Activated CD4-positive, alpha-beta T cell treated with anti-CD3 and anti-CD28 coated beads, Interleukin-2, amount 10 ng/mL, durations not matched to agents 7 days and 5 days (primary cell): ENCODE data around the gene PADI6. TPM values are rescaled to one million over a fixed set of nuclear protein-coding genes. Genes with fewer than 3 reads are reported as not detected.

Source experiments
- CTCF ChIA-PET: fragments of 350-600 bp; sonication (Branson Sonifier 250); formaldehyde crosslinking; loops from one replicate; lab custom pipeline; 2021; ENCODE audit warnings: antibody characterized with exemption; lab: Charles Lee
- POLR2A ChIA-PET: fragments of 350-600 bp; sonication (Branson Sonifier 250); formaldehyde crosslinking; loops from one replicate; lab custom pipeline; 2021; ENCODE audit warnings: antibody characterized with exemption; lab: Charles Lee
- DNase-seq: peaks from one replicate; pipeline ENCODE4 v3.0.0-alpha.2; 2020
- H3K27ac Mint-ChIP-seq: one replicate; pipeline ENCODE4 v1.8.0; 2021; ENCODE audit warnings: mild to moderate bottlenecking, moderate library complexity, mixed read lengths
- H3K27me3 Mint-ChIP-seq: one replicate; pipeline ENCODE4 v1.8.0; 2021; ENCODE audit warnings: mixed read lengths
- H3K36me3 Mint-ChIP-seq: one replicate; pipeline ENCODE4 v1.8.0; 2021; ENCODE audit warnings: low read depth, mixed read lengths
- H3K4me1 Mint-ChIP-seq: one replicate; pipeline ENCODE4 v1.8.0; 2021; ENCODE audit warnings: mixed read lengths
- H3K4me3 Mint-ChIP-seq: one replicate; pipeline ENCODE4 v1.8.0; 2021; ENCODE audit warnings: mild to moderate bottlenecking, moderate library complexity, mixed read lengths
- H3K9me3 Mint-ChIP-seq: one replicate; pipeline ENCODE4 v1.8.0; 2021; ENCODE audit warnings: mixed read lengths
- total RNA-seq, 2 experiments: library from RNA; stranded (reverse); gene quantifications; one replicate each; pipeline ENCODE4 v1.2.3, GENCODE V29; 2021

PADI6 gene
- total RNA-seq, 2 experiments from 2014 or later, result 0.10 TPM

GRCh38 chr1:17416389-17416788, 44.4 kb downstream of the PADI6 start:
- peak overlapping the region; percentile 36 for H3K27ac Mint-ChIP-seq
- H3K36me3 Mint-ChIP-seq, result peaks cover 65% of the 10 kb centered on the region
- DNase-seq, result no peak
- H3K4me1 Mint-ChIP-seq, result peaks cover 5% of the 10 kb centered on the region
- H3K4me3 Mint-ChIP-seq, result no peak overlapping the region
- H3K27me3 Mint-ChIP-seq, result no peaks in the 10 kb centered on the region
- CTCF ChIA-PET, result no interaction called here
- H3K9me3 Mint-ChIP-seq, result no peaks in the 10 kb centered on the region
- POLR2A ChIA-PET, result no interaction called here

GRCh38 chr1:17419626-17420328, 47.8 kb downstream of the PADI6 start:
- Mint-ChIP-seq H3K27me3 (no peaks in the 10 kb centered on the region), H3K36me3 (peaks cover 79% of the 10 kb centered on the region), H3K27ac (no peak overlapping the region), H3K4me1 (peaks cover 8% of the 10 kb centered on the region), H3K9me3 (no peaks in the 10 kb centered on the region), H3K4me3 (no peak overlapping the region)
- POLR2A ChIA-PET, result no interaction called here
- CTCF ChIA-PET, result interaction anchor here (0.7 kb wide), 1 partner anchor 10 kb away, joined by 3 read pairs; no protein-coding TSS in a partner anchor
- peak; percentile 59 for DNase-seq

- DNase-seq, result no peak
- no peaks in the 10 kb centered on the region for H3K9me3 Mint-ChIP-seq
- no peak overlapping the region for H3K27ac Mint-ChIP-seq
- peaks cover 8% of the 10 kb centered on the region for H3K4me1 Mint-ChIP-seq
- peaks cover 82% of the 10 kb centered on the region for H3K36me3 Mint-ChIP-seq
- CTCF ChIA-PET, result no interaction called here
- H3K4me3 Mint-ChIP-seq, result no peak overlapping the region
- no peaks in the 10 kb centered on the region for H3K27me3 Mint-ChIP-seq
- POLR2A ChIA-PET, result no interaction called here
Measured at GRCh38 chr1:17420391-17420918, 48.5 kb downstream of the PADI6 start.

GRCh38 chr1:17422461-17422860, 50.5 kb downstream of the PADI6 start:
- Mint-ChIP-seq H3K27ac (no peak overlapping the region), H3K4me1 (peaks cover 8% of the 10 kb centered on the region), H3K27me3 (no peaks in the 10 kb centered on the region), H3K36me3 (peaks cover 78% of the 10 kb centered on the region), H3K4me3 (no peak overlapping the region), H3K9me3 (no peaks in the 10 kb centered on the region)
- POLR2A ChIA-PET, result no interaction called here
- no peak for DNase-seq
- CTCF ChIA-PET, result no interaction called here

GRCh38 chr1:17423781-17424245, 51.8 kb downstream of the PADI6 start:
- Mint-ChIP-seq H3K4me1 (peaks cover 11% of the 10 kb centered on the region), H3K27me3 (no peaks in the 10 kb centered on the region), H3K27ac (no peak overlapping the region), H3K4me3 (no peak overlapping the region), H3K9me3 (no peaks in the 10 kb centered on the region), H3K36me3 (peaks cover 69% of the 10 kb centered on the region)
- ChIA-PET POLR2A (no interaction called here), CTCF (no interaction called here)
- no peak for DNase-seq

GRCh38 chr1:17425806-17426600, 54.0 kb downstream of the PADI6 start:
- Mint-ChIP-seq H3K27me3 (no peaks in the 10 kb centered on the region), H3K9me3 (no peaks in the 10 kb centered on the region), H3K36me3 (peaks cover 60% of the 10 kb centered on the region), H3K27ac (no peak overlapping the region), H3K4me3 (no peak overlapping the region), H3K4me1 (peaks cover 9% of the 10 kb centered on the region)
- CTCF ChIA-PET, result interaction anchor here (1.6 kb wide), 1 partner anchor 13 kb away, joined by 5 read pairs; the partner anchor contains the start of gene RCC2
- DNase-seq, result no peak
- POLR2A ChIA-PET, result no interaction called here

GRCh38 chr1:17427696-17428660, 56.0 kb downstream of the PADI6 start:
- no peak overlapping the region for H3K4me3 Mint-ChIP-seq
- no peaks in the 10 kb centered on the region for H3K27me3 Mint-ChIP-seq
- peaks cover 9% of the 10 kb centered on the region for H3K4me1 Mint-ChIP-seq
- no peaks in the 10 kb centered on the region for H3K9me3 Mint-ChIP-seq
- no peak overlapping the region for H3K27ac Mint-ChIP-seq
- POLR2A ChIA-PET, result interaction anchor here (0.5 kb wide), 1 partner anchor 36 kb away, joined by 7 read pairs; no protein-coding TSS in a partner anchor
- CTCF ChIA-PET, result no interaction called here
- DNase-seq, result no peak
- H3K36me3 Mint-ChIP-seq, result peaks cover 48% of the 10 kb centered on the region

- peak overlapping the region; percentile 56 for H3K27ac Mint-ChIP-seq
- no peaks in the 10 kb centered on the region for H3K27me3 Mint-ChIP-seq
- peaks cover 21% of the 10 kb centered on the region for H3K4me1 Mint-ChIP-seq
- DNase-seq, result no peak
- CTCF ChIA-PET, result interaction anchor here (1.2 to 1.3 kb wide), 2 partner anchors 10 to 11 kb away, joined by 3 to 4 read pairs; no protein-coding TSS in a partner anchor
- H3K36me3 Mint-ChIP-seq, result peaks cover 37% of the 10 kb centered on the region
- POLR2A ChIA-PET, result no interaction called here
- H3K9me3 Mint-ChIP-seq, result no peaks in the 10 kb centered on the region
- no peak overlapping the region for H3K4me3 Mint-ChIP-seq
Measured at GRCh38 chr1:17429183-17429582, 57.2 kb downstream of the PADI6 start.

GRCh38 chr1:17432412-17432811, 60.4 kb downstream of the PADI6 start:
- POLR2A ChIA-PET, result no interaction called here
- no peak for DNase-seq
- CTCF ChIA-PET, result no interaction called here
- Mint-ChIP-seq H3K27me3 (no peaks in the 10 kb centered on the region), H3K4me3 (no peak overlapping the region), H3K4me1 (peaks cover 48% of the 10 kb centered on the region), H3K36me3 (peaks cover 24% of the 10 kb centered on the region), H3K27ac (no peak overlapping the region), H3K9me3 (no peaks in the 10 kb centered on the region)

GRCh38 chr1:17433261-17433660, 61.3 kb downstream of the PADI6 start:
- Mint-ChIP-seq H3K27me3 (no peaks in the 10 kb centered on the region), H3K4me3 (no peak overlapping the region), H3K9me3 (no peaks in the 10 kb centered on the region), H3K27ac (no peak overlapping the region), H3K4me1 (peaks cover 48% of the 10 kb centered on the region), H3K36me3 (peaks cover 24% of the 10 kb centered on the region)
- POLR2A ChIA-PET, result no interaction called here
- CTCF ChIA-PET, result no interaction called here
- DNase-seq, result no peak

- no peak overlapping the region for H3K27ac Mint-ChIP-seq
- H3K4me3 Mint-ChIP-seq, result no peak overlapping the region
- no peaks in the 10 kb centered on the region for H3K27me3 Mint-ChIP-seq
- ChIA-PET CTCF (interaction anchor here (0.6 kb wide), 1 partner anchor 31 kb away, joined by 6 read pairs; no protein-coding TSS in a partner anchor), POLR2A (no interaction called here)
- peaks cover 22% of the 10 kb centered on the region for H3K36me3 Mint-ChIP-seq
- no peak for DNase-seq
- H3K9me3 Mint-ChIP-seq, result no peaks in the 10 kb centered on the region
- H3K4me1 Mint-ChIP-seq, result peaks cover 45% of the 10 kb centered on the region
Measured at GRCh38 chr1:17434016-17434415, 62.0 kb downstream of the PADI6 start.

GRCh38 chr1:17434601-17435000, 62.6 kb downstream of the PADI6 start:
- H3K27me3 Mint-ChIP-seq, result no peaks in the 10 kb centered on the region
- POLR2A ChIA-PET, result no interaction called here
- H3K4me1 Mint-ChIP-seq, result peaks cover 43% of the 10 kb centered on the region
- no peak for DNase-seq
- H3K4me3 Mint-ChIP-seq, result no peak overlapping the region
- H3K36me3 Mint-ChIP-seq, result peaks cover 17% of the 10 kb centered on the region
- CTCF ChIA-PET, result interaction anchor here (0.6 kb wide), 1 partner anchor 30 kb away, joined by 6 read pairs; no protein-coding TSS in a partner anchor
- H3K9me3 Mint-ChIP-seq, result no peaks in the 10 kb centered on the region
- no peak overlapping the region for H3K27ac Mint-ChIP-seq
